Erythroblast (primary cell): ENCODE data around the gene WDFY4.

ENCODE experiments used
- DNase-seq, 2 experiments: peaks; one replicate each; lab custom pipeline; 2025; lab: John Stamatoyannopoulos, UW
- GATA1 ChIP-seq: IDR thresholded peaks from 2 replicates; pipeline ENCODE4 v1.6.1; 2011; ENCODE audit warnings: low read depth, mild to moderate bottlenecking, control low read depth, low read length, moderate library complexity
- POLR2A ChIP-seq: IDR thresholded peaks from 2 replicates; pipeline ENCODE4 v1.6.1; 2011; ENCODE audit warnings: mild to moderate bottlenecking, low read length

WDFY4 gene

DNA sequence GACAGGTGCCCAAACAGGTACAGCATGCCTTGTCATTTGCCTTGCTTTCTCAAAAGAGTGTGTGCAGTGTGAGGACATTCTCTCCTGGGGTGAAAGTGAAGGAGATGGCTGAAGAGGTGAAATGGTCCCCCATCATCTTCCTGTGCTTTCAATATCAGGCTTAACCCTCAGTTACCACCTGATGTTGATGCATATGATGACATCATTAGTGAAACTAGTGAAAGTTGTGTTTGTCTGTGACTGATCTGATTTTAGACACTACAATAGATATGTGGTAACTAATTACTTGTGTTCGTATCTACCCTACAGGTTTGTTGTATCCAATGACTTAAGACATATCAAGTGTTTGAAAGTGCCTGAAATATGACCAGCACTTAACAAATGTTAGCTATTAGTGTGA is 279.4 kb downstream of the WDFY4 start:
- DNase-seq = no peak
- TF ChIP-seq POLR2A (no peak), GATA1 (no peak)

DNA sequence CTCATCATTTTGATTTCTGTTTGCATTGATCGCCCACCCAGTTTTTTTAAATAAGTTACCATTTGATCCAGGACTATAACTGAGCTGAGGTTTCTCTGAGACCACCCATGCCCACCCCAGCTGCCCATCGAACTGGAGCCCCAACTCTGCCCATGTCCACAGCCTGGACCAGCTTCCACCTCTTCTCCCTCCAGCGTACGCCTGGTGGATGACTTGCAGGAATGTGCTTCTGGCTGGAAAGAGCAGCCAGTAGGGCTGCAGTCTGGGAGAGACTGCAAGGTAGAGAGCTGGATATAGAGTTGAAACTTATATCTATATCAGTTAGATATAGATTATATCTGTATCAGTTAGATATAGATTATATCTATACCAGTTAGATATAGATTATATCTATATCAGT is 280.8 kb downstream of the WDFY4 start:
- TF ChIP-seq GATA1 = no peak
- DNase-seq = no peak

DNA sequence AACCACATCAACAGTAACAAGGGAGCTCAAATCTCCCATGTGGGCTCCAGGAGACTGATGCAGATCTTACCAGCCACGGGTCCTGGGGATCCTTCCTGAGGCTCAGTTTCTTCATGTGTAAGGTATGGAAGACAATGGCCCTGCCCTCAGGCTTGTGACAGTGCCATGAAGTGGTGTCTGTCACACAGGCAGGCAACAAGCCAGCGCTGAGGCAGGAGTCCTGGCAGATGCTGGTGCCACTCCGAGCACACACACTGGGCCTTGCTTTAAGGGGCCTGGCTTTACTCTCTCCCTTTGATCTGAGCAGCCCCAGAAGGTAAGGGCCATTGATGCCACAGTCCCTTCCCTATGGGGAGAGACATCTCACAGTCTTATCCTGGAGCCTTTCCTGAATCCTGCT is 283.4 kb downstream of the WDFY4 start:
- no peak for DNase-seq
- TF ChIP-seq GATA1 = no peak
- no peak for TF ChIP-seq POLR2A

- DNase-seq = no peak
- no peak for TF ChIP-seq GATA1
- TF ChIP-seq POLR2A = no peak
These were observed 285.4 kb downstream of the WDFY4 start for GRCh38 chr10:48970046-48970445.

- TF ChIP-seq POLR2A (no peak), GATA1 (no peak)
- no peak for DNase-seq
These were observed 286.0 kb downstream of the WDFY4 start for GRCh38 chr10:48970654-48971053.

- no peak for DNase-seq
These were observed 288.4 kb downstream of the WDFY4 start for GRCh38 chr10:48973065-48973464.

GRCh38 chr10:48974510-48975156 is 290.0 kb downstream of the WDFY4 start:
- DNase-seq = no peak
- TF ChIP-seq POLR2A (no peak), GATA1 (no peak)

More at GRCh38 chr10:48973065-48973464, 288.4 kb downstream of the WDFY4 start:
- TF ChIP-seq POLR2A = no peak

DNA sequence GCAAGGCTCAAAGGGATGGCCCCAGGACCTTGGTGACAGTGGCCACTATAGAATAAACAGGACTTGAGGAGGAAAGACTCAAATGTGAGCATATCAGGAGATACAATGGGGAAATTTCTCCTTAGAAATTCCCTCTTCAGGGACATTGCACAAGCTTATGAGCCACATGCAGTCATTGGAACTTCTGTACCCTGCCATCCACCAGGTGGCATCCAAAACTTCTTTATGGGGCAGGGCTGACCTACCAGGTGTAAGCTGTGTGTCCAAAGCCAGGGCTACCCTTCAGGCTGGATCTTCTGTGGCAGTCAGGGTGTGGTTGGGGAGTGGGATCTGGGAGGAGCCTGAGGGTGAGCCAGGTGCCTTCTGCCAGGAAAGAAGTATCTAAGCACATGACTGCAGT is 291.5 kb downstream of the WDFY4 start:
- peak in 1 of 2 experiments; percentile 9 for DNase-seq
- TF ChIP-seq GATA1 (no peak), POLR2A (no peak)

- TF ChIP-seq GATA1 (no peak), POLR2A (no peak)
- no peak for DNase-seq
These were observed 293.6 kb downstream of the WDFY4 start for GRCh38 chr10:48978318-48978717.

- peak; percentile 18 to 49 for DNase-seq
- TF ChIP-seq POLR2A (no peak), GATA1 (no peak)
These were observed 296.7 kb downstream of the WDFY4 start for GRCh38 chr10:48981310-48981907.

DNA sequence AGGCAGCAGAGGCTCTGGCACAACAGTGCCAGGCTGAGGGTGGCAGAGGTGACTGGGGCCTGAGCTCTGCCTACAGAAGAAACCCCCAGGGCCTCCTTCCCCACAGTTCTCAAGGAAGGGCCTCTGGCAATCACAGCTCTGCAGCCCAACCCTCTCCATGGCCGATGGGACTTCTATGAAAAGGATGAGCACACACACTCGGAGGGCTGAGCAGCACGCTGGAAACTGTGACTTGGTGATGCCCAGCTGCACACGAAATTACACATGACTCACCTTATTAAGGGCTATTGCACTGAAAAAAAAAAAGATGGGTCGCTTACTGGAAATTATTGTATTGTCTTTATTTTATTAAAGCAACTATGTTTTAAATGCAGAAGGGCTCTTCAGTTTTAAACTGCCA is 297.9 kb downstream of the WDFY4 start:
- no peak for DNase-seq
- no peak for TF ChIP-seq POLR2A
- TF ChIP-seq GATA1 = no peak

DNA sequence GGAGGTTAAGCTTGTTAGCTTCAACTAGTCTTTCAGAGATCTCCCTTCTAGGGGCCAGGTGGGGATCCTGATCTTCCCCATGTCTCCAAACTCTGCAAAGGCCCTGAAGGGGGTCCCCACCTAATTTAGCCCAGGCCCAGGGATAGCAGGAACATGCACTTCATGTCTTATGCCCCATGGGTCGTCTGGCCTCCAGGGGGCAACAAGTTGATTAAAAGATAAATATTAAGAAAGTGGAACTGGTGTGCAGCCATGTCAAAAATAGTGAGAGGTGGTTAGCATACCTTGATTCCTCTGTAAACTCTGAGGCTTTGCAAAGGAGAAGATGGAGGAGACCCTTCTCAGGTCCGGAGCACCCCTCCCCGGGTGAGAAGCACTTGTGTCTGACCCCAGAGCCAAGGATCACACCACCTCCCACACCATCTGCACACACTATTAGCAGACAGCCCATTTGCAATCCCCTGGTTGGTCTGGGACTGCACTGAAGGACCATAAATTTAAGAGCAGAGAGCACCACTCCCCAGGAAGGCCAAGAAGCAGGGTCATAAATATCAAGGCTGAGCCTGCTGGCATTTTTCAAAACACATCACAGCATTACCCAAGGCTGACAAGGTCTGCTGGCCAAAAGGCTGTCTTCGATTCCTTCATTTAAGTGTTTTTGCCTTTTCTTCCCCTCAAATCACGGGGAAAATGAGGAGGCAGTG is 299.1 kb downstream of the WDFY4 start:
- DNase-seq = no peak
- TF ChIP-seq GATA1 (no peak), POLR2A (no peak)

DNA sequence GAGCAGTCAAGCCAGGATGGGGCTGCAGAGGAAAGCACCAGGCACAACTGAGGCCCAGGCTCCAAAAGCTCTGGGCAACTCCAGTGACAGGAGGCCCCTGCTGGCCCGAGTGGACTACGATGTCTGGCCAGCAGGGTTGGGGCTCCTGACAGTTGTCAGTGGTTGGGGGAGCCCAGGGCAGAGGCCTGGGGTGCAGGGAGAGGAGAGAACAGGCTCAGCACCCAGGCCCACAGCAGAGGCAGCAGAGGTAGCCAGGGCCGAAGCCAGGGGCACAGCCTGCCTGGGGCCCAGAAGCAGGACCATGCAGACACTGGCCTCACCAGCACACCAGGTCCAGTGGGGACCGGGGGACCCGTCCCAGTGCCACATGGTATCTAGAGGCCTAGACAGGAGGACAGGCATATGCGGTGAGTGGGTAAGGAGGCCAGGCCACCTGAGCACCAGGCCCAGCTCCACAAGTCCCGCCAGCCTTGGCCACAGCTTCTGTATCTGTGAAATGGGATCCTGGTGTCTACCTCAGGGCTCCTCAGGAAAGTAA is 301.0 kb downstream of the WDFY4 start:
- TF ChIP-seq POLR2A = no peak
- TF ChIP-seq GATA1 = no peak
- no peak for DNase-seq

DNA sequence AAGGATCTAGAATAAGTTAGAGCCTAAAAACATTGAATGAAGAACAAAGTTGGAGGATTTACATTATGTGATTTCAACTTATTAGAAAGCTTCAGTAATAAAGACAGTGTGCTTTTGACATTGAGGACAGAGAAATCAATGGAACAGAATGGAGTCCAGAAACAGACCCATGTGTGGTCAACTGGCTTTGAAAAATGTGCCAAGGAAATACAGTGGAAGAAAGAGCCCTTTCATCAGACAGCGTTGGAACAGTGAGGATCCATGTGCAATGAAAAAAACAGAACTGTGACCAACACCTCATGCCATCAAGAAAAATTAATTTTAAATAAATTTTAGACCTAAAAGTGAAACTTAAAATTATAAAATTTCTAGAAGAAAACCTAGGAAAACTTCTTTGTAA is 305.6 kb downstream of the WDFY4 start:
- DNase-seq = no peak

More for the DNA sequence above, 305.6 kb downstream of the WDFY4 start:
- TF ChIP-seq GATA1 (no peak), POLR2A (no peak)
